ENCODE results near the gene MFAP3. TPM values are rescaled to one million over a fixed set of nuclear protein-coding genes. Genes with fewer than 3 reads are reported as not detected.

The MFAP3 gene
- total RNA-seq, 3 donors from 2014 or later, result 39.3 to 47.9 (median 43.0) TPM

- H3K4me1 ChIP-seq, result no peaks in the 10 kb centered on the region
- H3K9me3 ChIP-seq, result no peaks in the 10 kb centered on the region
- TF ChIP-seq POLR2A (IDR thresholded peaks at IDR 0.05) (no peak), POLR2AphosphoS5 (IDR thresholded peaks at IDR 0.05) (no peak), CTCF (IDR thresholded peaks at IDR 0.05) (no peak)
- intact Hi-C loops (cut with DNase I; ENCODE audit: low total_unique reads), result no loop called here
- peaks cover 15% of the 10 kb centered on the region for H3K36me3 ChIP-seq
- no peak overlapping the region for H3K4me3 ChIP-seq
- no peaks in the 10 kb centered on the region for H3K27me3 ChIP-seq
- peak overlapping the region in 1 of 2 donors; percentile 69 for H3K27ac ChIP-seq
- DNase-seq (ENCODE audit: low spot score in 2 of 2), result no peak
Measured at GRCh38 chr5:154000703-154001102, 38.1 kb upstream of the MFAP3 start.

- Histone ChIP-seq H3K36me3 (peaks cover 14% of the 10 kb centered on the region), H3K9me3 (no peaks in the 10 kb centered on the region), H3K27me3 (no peaks in the 10 kb centered on the region), H3K4me3 (no peak overlapping the region), H3K27ac (peak overlapping the region; percentile 8 to 69), H3K4me1 (no peaks in the 10 kb centered on the region)
- TF ChIP-seq POLR2AphosphoS5 (IDR thresholded peaks at IDR 0.05) (peak in 1 of 3 donors; percentile 49), POLR2A (IDR thresholded peaks at IDR 0.05) (no peak), CTCF (IDR thresholded peaks at IDR 0.05) (no peak)
- DNase-seq (ENCODE audit: low spot score in 2 of 2), result no peak
- intact Hi-C loops (cut with DNase I; ENCODE audit: low total_unique reads), result no loop called here
Measured at GRCh38 chr5:154002093-154002492, 36.7 kb upstream of the MFAP3 start.

- no peaks in the 10 kb centered on the region for H3K27me3 ChIP-seq
- peaks cover 9% of the 10 kb centered on the region for H3K36me3 ChIP-seq
- H3K4me3 ChIP-seq, result no peak overlapping the region
- peak overlapping the region; percentile 8 to 62 for H3K27ac ChIP-seq
- TF ChIP-seq POLR2AphosphoS5 (IDR thresholded peaks at IDR 0.05) (no peak), POLR2A (IDR thresholded peaks at IDR 0.05) (no peak), CTCF (IDR thresholded peaks at IDR 0.05) (no peak)
- H3K4me1 ChIP-seq, result no peaks in the 10 kb centered on the region
- intact Hi-C loops (cut with DNase I; ENCODE audit: low total_unique reads), result no loop called here
- DNase-seq (ENCODE audit: low spot score in 2 of 2), result no peak
- no peaks in the 10 kb centered on the region for H3K9me3 ChIP-seq
Measured at GRCh38 chr5:154002511-154003020, 36.2 kb upstream of the MFAP3 start.

GRCh38 chr5:154005648-154006047 lies 33.1 kb upstream of the MFAP3 start:
- Histone ChIP-seq H3K4me3 (no peak overlapping the region), H3K36me3 (peaks cover 6% of the 10 kb centered on the region), H3K9me3 (no peaks in the 10 kb centered on the region), H3K27me3 (no peaks in the 10 kb centered on the region), H3K4me1 (no peaks in the 10 kb centered on the region), H3K27ac (no peak overlapping the region)
- intact Hi-C loops (cut with DNase I; ENCODE audit: low total_unique reads), result no loop called here
- TF ChIP-seq POLR2A (IDR thresholded peaks at IDR 0.05) (no peak), POLR2AphosphoS5 (IDR thresholded peaks at IDR 0.05) (no peak), CTCF (IDR thresholded peaks at IDR 0.05) (no peak)
- no peak for DNase-seq (ENCODE audit: low spot score in 2 of 2)

- no peak overlapping the region for H3K27ac ChIP-seq
- H3K9me3 ChIP-seq, result no peaks in the 10 kb centered on the region
- no peaks in the 10 kb centered on the region for H3K4me1 ChIP-seq
- H3K27me3 ChIP-seq, result no peaks in the 10 kb centered on the region
- no peak for DNase-seq (ENCODE audit: low spot score in 2 of 2)
- no peaks in the 10 kb centered on the region for H3K36me3 ChIP-seq
- TF ChIP-seq CTCF (IDR thresholded peaks at IDR 0.05), result no peak
- TF ChIP-seq POLR2AphosphoS5 (IDR thresholded peaks at IDR 0.05), result no peak
- no peak for TF ChIP-seq POLR2A (IDR thresholded peaks at IDR 0.05)
- intact Hi-C loops (cut with DNase I; ENCODE audit: low total_unique reads), result no loop called here
- H3K4me3 ChIP-seq, result no peak overlapping the region
Measured at GRCh38 chr5:154010660-154011059, 28.1 kb upstream of the MFAP3 start.

All from breast epithelium (tissue), 4 donors.